ENCODE data around the gene PEG3. TPM values are rescaled to one million over a fixed set of nuclear protein-coding genes. Genes with fewer than 3 reads are reported as not detected.

The PEG3 gene
- total RNA-seq, 1 donor from 2014 or later, result 11.6 TPM

DNA sequence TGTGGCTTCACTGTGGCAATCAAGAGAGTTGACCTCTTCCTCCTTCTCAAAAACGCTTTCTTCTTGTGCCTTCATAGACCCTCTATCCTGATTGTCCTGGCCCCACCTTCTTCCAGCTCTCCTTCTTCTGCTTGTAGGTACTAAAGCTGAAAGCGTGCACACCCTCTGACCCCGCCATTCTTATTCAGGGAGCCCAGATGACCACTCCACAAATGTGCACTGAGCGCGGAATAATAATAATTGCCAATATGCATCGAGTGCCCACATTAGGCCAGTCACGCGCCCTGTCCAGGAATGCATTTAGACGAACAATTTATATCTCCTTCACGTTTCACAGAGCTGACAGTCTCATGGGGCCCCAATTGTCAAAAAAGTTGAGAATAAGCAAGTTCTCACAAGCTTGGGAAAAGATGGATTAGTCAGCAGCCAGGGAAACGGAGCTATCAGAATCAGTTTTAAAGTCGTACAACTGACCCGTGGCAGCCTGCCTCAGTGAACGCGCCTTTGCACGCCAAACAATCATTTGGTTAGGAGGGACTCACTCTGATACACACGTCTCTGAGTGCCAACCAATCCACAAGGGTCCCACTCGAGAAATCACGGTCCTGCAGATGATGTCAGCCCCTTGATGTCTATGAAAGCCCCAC, 36.7 kb upstream of the PEG3 start:
- H3K36me3 Mint-ChIP-seq (ENCODE audit: unreplicated experiment), result peaks cover 19% of the 10 kb centered on the region

DNA sequence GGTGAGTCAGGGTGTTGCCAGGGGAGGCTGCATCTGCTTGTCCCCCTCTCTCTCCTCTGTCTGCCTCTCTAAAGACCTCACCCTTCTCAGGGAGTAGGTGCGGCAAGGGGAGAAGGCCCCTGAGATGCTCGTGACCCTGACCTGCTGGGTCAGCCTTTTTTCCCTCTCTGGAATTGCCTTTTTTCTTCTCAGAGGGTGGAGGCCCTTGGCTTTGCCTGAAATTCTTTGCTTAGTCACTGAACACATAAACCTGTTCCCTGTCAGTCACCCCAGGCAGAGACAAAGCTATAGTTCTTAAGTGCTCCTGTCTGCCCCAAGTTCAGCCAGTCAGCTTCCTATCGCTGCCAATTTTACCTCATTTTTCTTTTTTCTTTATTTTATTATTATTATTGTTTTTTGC, 35.2 kb upstream of the PEG3 start:
- Mint-ChIP-seq H3K27ac (ENCODE audit: unreplicated experiment) (no peak overlapping the region), H3K9me3 (ENCODE audit: unreplicated experiment) (peaks cover 8% of the 10 kb centered on the region), H3K4me1 (ENCODE audit: low read depth, unreplicated experiment) (no peaks in the 10 kb centered on the region), H3K36me3 (ENCODE audit: unreplicated experiment) (peaks cover 15% of the 10 kb centered on the region), H3K4me3 (ENCODE audit: unreplicated experiment) (no peak overlapping the region), H3K27me3 (ENCODE audit: unreplicated experiment) (peaks cover 4% of the 10 kb centered on the region)
- TF ChIP-seq, protein P1, sequence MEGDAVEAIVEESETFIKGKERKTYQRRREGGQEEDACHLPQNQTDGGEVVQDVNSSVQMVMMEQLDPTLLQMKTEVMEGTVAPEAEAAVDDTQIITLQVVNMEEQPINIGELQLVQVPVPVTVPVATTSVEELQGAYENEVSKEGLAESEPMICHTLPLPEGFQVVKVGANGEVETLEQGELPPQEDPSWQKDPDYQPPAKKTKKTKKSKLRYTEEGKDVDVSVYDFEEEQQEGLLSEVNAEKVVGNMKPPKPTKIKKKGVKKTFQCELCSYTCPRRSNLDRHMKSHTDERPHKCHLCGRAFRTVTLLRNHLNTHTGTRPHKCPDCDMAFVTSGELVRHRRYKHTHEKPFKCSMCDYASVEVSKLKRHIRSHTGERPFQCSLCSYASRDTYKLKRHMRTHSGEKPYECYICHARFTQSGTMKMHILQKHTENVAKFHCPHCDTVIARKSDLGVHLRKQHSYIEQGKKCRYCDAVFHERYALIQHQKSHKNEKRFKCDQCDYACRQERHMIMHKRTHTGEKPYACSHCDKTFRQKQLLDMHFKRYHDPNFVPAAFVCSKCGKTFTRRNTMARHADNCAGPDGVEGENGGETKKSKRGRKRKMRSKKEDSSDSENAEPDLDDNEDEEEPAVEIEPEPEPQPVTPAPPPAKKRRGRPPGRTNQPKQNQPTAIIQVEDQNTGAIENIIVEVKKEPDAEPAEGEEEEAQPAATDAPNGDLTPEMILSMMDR (IDR thresholded peaks at IDR 0.05; ENCODE audit: partially characterized antibody, unreplicated experiment), result no peak
- no peak for DNase-seq

More for the DNA sequence above, 36.7 kb upstream of the PEG3 start:
- H3K9me3 Mint-ChIP-seq (ENCODE audit: unreplicated experiment), result peaks cover 8% of the 10 kb centered on the region
- H3K4me3 Mint-ChIP-seq (ENCODE audit: unreplicated experiment), result no peak overlapping the region
- no peak for DNase-seq
- H3K4me1 Mint-ChIP-seq (ENCODE audit: low read depth, unreplicated experiment), result no peaks in the 10 kb centered on the region
- TF ChIP-seq, protein P1 (IDR thresholded peaks at IDR 0.05; ENCODE audit: partially characterized antibody, unreplicated experiment), result no peak
- H3K27me3 Mint-ChIP-seq (ENCODE audit: unreplicated experiment), result peaks cover 4% of the 10 kb centered on the region
- H3K27ac Mint-ChIP-seq (ENCODE audit: unreplicated experiment), result no peak overlapping the region

DNA sequence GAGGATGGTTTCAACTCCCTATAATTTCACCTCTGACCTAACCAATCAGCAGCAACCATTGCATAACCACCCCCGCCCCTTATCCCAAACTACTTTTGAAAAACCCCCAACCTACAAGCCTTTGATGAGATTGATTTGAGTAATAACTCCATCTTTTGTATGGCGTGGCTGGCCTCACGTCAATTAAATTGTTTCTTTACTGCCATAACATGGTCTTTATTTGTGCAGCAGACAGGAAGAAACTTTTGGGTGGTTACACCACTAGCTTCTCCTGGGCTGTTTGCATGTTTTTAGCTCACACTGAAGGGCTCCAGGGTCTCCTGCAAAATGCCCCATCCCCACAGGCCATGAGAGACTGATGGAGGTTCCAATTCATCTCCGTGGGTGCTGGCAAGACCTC, 34.0 kb upstream of the PEG3 start:
- Mint-ChIP-seq H3K4me1 (ENCODE audit: low read depth, unreplicated experiment) (no peaks in the 10 kb centered on the region), H3K27ac (ENCODE audit: unreplicated experiment) (no peak overlapping the region), H3K36me3 (ENCODE audit: unreplicated experiment) (peaks cover 17% of the 10 kb centered on the region), H3K4me3 (ENCODE audit: unreplicated experiment) (no peak overlapping the region), H3K27me3 (ENCODE audit: unreplicated experiment) (peaks cover 6% of the 10 kb centered on the region), H3K9me3 (ENCODE audit: unreplicated experiment) (peaks cover 11% of the 10 kb centered on the region)
- no peak for DNase-seq
- TF ChIP-seq, protein P1 (IDR thresholded peaks at IDR 0.05; ENCODE audit: partially characterized antibody, unreplicated experiment), result no peak

DNA sequence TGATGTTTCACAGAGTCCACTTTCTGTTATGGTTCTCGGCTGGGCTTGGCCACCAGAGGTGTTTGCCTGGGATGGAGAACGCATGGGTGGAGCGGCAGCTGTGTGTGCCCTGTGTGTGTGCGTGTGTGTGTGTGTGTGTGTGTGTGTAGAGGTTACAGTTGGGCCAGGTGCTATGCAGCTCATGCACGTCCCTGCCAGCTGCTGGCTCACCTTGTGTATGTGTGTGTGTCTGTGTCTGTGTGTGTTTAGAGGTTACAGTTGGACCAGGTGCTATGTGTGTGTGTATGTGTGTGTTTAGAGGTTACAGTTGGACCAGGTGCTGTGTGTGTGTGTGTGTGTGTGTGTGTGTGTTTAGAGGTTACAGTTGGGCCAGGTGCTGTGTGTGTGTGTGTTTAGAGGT, 33.0 kb upstream of the PEG3 start:
- no peak for DNase-seq
- H3K27me3 Mint-ChIP-seq (ENCODE audit: unreplicated experiment), result peaks cover 6% of the 10 kb centered on the region
- no peaks in the 10 kb centered on the region for H3K4me1 Mint-ChIP-seq (ENCODE audit: low read depth, unreplicated experiment)
- no peak overlapping the region for H3K4me3 Mint-ChIP-seq (ENCODE audit: unreplicated experiment)
- TF ChIP-seq, protein P1 (IDR thresholded peaks at IDR 0.05; ENCODE audit: partially characterized antibody, unreplicated experiment), result no peak
- no peak overlapping the region for H3K27ac Mint-ChIP-seq (ENCODE audit: unreplicated experiment)
- H3K9me3 Mint-ChIP-seq (ENCODE audit: unreplicated experiment), result peaks cover 11% of the 10 kb centered on the region
- H3K36me3 Mint-ChIP-seq (ENCODE audit: unreplicated experiment), result peaks cover 17% of the 10 kb centered on the region

DNA sequence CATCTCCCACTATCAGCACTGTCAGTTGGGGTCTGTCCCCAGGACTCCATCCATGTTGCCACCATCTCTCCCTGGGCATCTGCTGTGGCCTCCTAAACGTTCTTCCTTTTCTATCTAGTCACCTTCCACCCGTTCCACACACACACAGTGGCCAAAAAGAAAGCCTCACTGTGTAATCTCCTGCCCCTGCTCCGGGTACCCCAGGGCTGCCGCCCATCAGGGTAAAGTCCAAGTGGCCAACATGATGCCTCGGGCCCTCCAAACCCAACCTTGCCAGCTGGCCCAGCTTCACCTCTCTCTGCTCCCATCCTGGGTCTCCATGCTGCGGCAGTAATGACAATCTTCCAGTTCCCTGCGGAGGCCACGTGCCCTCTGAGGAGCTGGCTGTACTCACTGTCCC, 29.4 kb upstream of the PEG3 start:
- TF ChIP-seq, protein P1 (IDR thresholded peaks at IDR 0.05; ENCODE audit: partially characterized antibody, unreplicated experiment), result no peak
- no peak overlapping the region for H3K4me3 Mint-ChIP-seq (ENCODE audit: unreplicated experiment)
- no peak overlapping the region for H3K27ac Mint-ChIP-seq (ENCODE audit: unreplicated experiment)
- no peaks in the 10 kb centered on the region for H3K4me1 Mint-ChIP-seq (ENCODE audit: low read depth, unreplicated experiment)
- peaks cover 10% of the 10 kb centered on the region for H3K36me3 Mint-ChIP-seq (ENCODE audit: unreplicated experiment)
- H3K9me3 Mint-ChIP-seq (ENCODE audit: unreplicated experiment), result peaks cover 11% of the 10 kb centered on the region
- peaks cover 6% of the 10 kb centered on the region for H3K27me3 Mint-ChIP-seq (ENCODE audit: unreplicated experiment)
- no peak for DNase-seq

Data from glutamatergic neuron (in vitro differentiated cells).